GM12892 (cell line): ENCODE data around the gene ZC3HAV1.

Experiments
- POLR2A ChIP-seq: IDR thresholded peaks from 2 replicates; pipeline ENCODE4 v1.6.1; 2011; ENCODE audit warnings: low read depth, low read length, control low read depth
- POLR2AphosphoS5 ChIP-seq: IDR thresholded peaks from 2 replicates; pipeline ENCODE4 v1.6.1; 2011; ENCODE audit warnings: low read depth, low read length, control low read depth
- TAF1 ChIP-seq: IDR thresholded peaks from 2 replicates; pipeline ENCODE4 v1.6.1; 2011; ENCODE audit warnings: low read depth, mild to moderate bottlenecking, control low read depth, low read length, borderline replicate concordance

GRCh38 chr7:139038691-139039090 is 70.8 kb downstream of the ZC3HAV1 start:
- no peak for TF ChIP-seq POLR2A
- no peak for TF ChIP-seq POLR2AphosphoS5
- no peak for TF ChIP-seq TAF1
